Measurements from ENCODE around the gene TRAM2. TPM values are rescaled to one million over a fixed set of nuclear protein-coding genes. Genes with fewer than 3 reads are reported as not detected.
A peak's percentile ranks its signal among the peaks of the same experiment; 100 is the strongest.

The TRAM2 gene
- total and polyA plus RNA-seq, 2 of the 8 experiments (the other 6 are each of a cell fraction or from before 2014, with no cell fraction given) = 9.0 to 21.4 TPM

- TF ChIP-seq USF2 (IDR thresholded peaks at IDR 0.05; ENCODE audit: low read length) (no peak), ZNF274 (IDR thresholded peaks at IDR 0.05; ENCODE audit: borderline replicate concordance, extremely low read depth, low read length) (no peak), BCL11A (IDR thresholded peaks at IDR 0.05; ENCODE audit: low read depth in 2 of 2, low read length in 2 of 2) (no peak), SP2 (IDR thresholded peaks at IDR 0.05; ENCODE audit: low read length) (no peak), EGR1 (IDR thresholded peaks at IDR 0.05; ENCODE audit: borderline replicate concordance, low read depth, low read length) (no peak), BACH1 (IDR thresholded peaks at IDR 0.05; ENCODE audit: low read length) (no peak), ATF3 (IDR thresholded peaks at IDR 0.05; ENCODE audit: insufficient read depth, low read depth, low read length) (no peak), TBP (IDR thresholded peaks at IDR 0.05; ENCODE audit: low read depth, low read length) (no peak), GABPA (IDR thresholded peaks at IDR 0.05; ENCODE audit: borderline replicate concordance, insufficient read depth, low read length) (no peak), SP1 (IDR thresholded peaks at IDR 0.05; ENCODE audit: low read depth, low read length) (no peak), CHD1 (IDR thresholded peaks at IDR 0.05; ENCODE audit: low read depth, low read length) (no peak), FOSL1 (IDR thresholded peaks at IDR 0.05; ENCODE audit: insufficient read depth, low read depth, low read length) (no peak)
- H3K36me3 ChIP-seq (ENCODE audit: control insufficient read depth in 2 of 4, insufficient read depth in 4 of 4, low read length in 3 of 4) = no peaks in the 10 kb centered on the region
- peak overlapping the region; percentile 97 for H2AFZ ChIP-seq (ENCODE audit: low read length)
- H2BK120ac ChIP-seq (replicated peaks; ENCODE audit: low read depth, low read length) = no peak overlapping the region
- H3K56ac ChIP-seq (replicated peaks; ENCODE audit: insufficient read length, low read depth, low read length) = no peak overlapping the region
- no peaks in the 10 kb centered on the region for H3K23me2 ChIP-seq (ENCODE audit: low read depth, low read length)
- no peak overlapping the region for H2BK5ac ChIP-seq (ENCODE audit: low read depth, low read length)
- H2AK5ac ChIP-seq (ENCODE audit: low read depth, low read length) = no peak overlapping the region
- H3K18ac ChIP-seq (ENCODE audit: extremely low read depth, low read length) = no peak overlapping the region
- no peak overlapping the region for H3K23ac ChIP-seq (ENCODE audit: insufficient read length)
- H2BK12ac ChIP-seq (ENCODE audit: low read depth, low read length) = 0 out of 2 replicates have a peak overlapping the region, but pooled peaks have one; percentile 11
- H3K79me1 ChIP-seq (ENCODE audit: low read depth, low read length) = no peaks in the 10 kb centered on the region
- peak overlapping the region in 1 of 4 experiments; percentile 13; a peak in 1 of 8 replicates for H3K4me3 ChIP-seq (ENCODE audit: extremely low read depth in 1 of 4, insufficient read depth in 2 of 4, low read depth in 3 of 4, low read length in 4 of 4)
- H3K9me3 ChIP-seq (ENCODE audit: insufficient read depth in 2 of 2, low read depth in 1 of 2, low read length in 1 of 2) = no peaks in the 10 kb centered on the region
- no peak overlapping the region for H4K91ac ChIP-seq (replicated peaks; ENCODE audit: insufficient read length, low read length)
- H3K4me2 ChIP-seq (ENCODE audit: insufficient read depth in 1 of 2, low read depth in 2 of 2, low read length in 2 of 2) = peak overlapping the region; percentile 16 to 54; a peak in 2 of 4 replicates
- no peak overlapping the region for H3K14ac ChIP-seq (ENCODE audit: insufficient read length)
- H2BK15ac ChIP-seq (ENCODE audit: low read length) = 0 out of 2 replicates have a peak overlapping the region, but pooled peaks have one; percentile 77
- H2BK20ac ChIP-seq (ENCODE audit: low read length) = no peak overlapping the region
- peak overlapping the region; percentile 86; the same call in 1 of the 2 replicates for H4K8ac ChIP-seq (ENCODE audit: extremely low read depth, insufficient read depth, low read length)
- H4K5ac ChIP-seq (ENCODE audit: insufficient read length, low read depth, low read length) = no peak overlapping the region
- ChIA-PET POLR2A (ENCODE audit: partially characterized antibody) (interaction anchor here (2.0 to 2.4 kb wide), 2 partner anchors 21 to 313 kb away, joined by 4 to 17 read pairs; partner anchors contain the start of gene TRAM2), CTCF (ENCODE audit: partially characterized antibody) (interaction anchor here (0.8 to 6.8 kb wide), 39 partner anchors 8 to 398 kb away, joined by 3 to 85 read pairs (median 6); partner anchors contain the start of genes EFHC1, GSTA4 and TRAM2)
- peaks cover 0 to 4% (median 2%) of the 10 kb centered on the region in 4 experiments; a peak in 5 of 7 replicates for H3K4me1 ChIP-seq (replicated peaks in 1 of 4; ENCODE audit: control insufficient read depth in 3 of 4, insufficient read depth in 4 of 4, low read length in 3 of 4)
- H4K20me1 ChIP-seq (replicated peaks in 1 of 2; ENCODE audit: control insufficient read depth in 1 of 2, insufficient read depth in 2 of 2, low read length in 2 of 2) = no peaks in the 10 kb centered on the region
- no peak for FAIRE-seq
- no peaks in the 10 kb centered on the region; a peak in 1 of 7 replicates for H3K27me3 ChIP-seq (replicated peaks in 1 of 4; ENCODE audit: control insufficient read depth in 3 of 4, extremely low read depth in 1 of 4, insufficient read depth in 3 of 4, low read length in 3 of 4)
- H3K79me2 ChIP-seq (ENCODE audit: control insufficient read depth in 1 of 2, insufficient read depth in 2 of 2, low read length in 2 of 2) = no peaks in the 10 kb centered on the region
- no peak overlapping the region for H3K4ac ChIP-seq (replicated peaks; ENCODE audit: insufficient read length, low read depth, low read length)
- no peak for DNase-seq (ENCODE audit: low read depth in 1 of 2, low spot score in 2 of 2)
- no peak overlapping the region; a peak in 2 of 7 replicates for H3K9ac ChIP-seq (replicated peaks in 1 of 4; ENCODE audit: extremely low read depth in 1 of 4, low read depth in 3 of 4, low read length in 3 of 4)
- H3K27ac ChIP-seq (ENCODE audit: low read depth, low read length) = no peak overlapping the region
Observed at GRCh38 chr6:52597738-52598122, 20.9 kb upstream of the TRAM2 start.
